ENCODE measurements around the gene SLIT3.

The SLIT3 gene

GRCh38 chr5:168829044-168829443, 471.9 kb downstream of the SLIT3 start:
- no peak for DNase-seq (ENCODE audit: low spot score)

GRCh38 chr5:168827636-168828035, 473.3 kb downstream of the SLIT3 start:
- DNase-seq (ENCODE audit: low spot score) = no peak

- DNase-seq (ENCODE audit: low spot score) = no peak
Observed at GRCh38 chr5:168826246-168826725, 474.7 kb downstream of the SLIT3 start.

DNA sequence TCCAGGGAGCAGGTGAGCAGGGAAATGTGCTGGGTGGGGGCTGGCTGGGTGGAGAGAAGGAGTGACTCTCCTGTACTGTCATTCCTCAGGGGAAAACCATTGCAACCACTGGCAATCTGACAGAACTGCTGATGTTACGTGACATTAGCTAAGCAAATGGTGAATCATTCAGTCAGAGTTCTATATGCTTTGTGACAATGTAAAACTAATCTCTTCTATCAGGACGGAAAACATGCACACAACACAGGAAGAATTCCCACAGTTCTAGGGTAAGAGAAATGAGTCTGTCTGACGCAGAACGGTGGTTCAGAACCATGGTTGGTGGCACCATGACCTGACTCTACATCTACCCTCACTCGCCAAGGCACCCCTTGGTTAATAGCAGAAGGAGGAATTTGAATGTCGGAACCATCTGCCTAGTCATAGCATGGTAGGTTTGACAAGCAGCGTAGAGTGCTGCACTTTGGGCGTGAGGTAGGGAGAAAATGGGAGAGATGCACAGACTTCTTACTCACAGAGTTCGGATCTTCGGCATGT, 478.1 kb downstream of the SLIT3 start:
- no peak for DNase-seq (ENCODE audit: low spot score)

DNA sequence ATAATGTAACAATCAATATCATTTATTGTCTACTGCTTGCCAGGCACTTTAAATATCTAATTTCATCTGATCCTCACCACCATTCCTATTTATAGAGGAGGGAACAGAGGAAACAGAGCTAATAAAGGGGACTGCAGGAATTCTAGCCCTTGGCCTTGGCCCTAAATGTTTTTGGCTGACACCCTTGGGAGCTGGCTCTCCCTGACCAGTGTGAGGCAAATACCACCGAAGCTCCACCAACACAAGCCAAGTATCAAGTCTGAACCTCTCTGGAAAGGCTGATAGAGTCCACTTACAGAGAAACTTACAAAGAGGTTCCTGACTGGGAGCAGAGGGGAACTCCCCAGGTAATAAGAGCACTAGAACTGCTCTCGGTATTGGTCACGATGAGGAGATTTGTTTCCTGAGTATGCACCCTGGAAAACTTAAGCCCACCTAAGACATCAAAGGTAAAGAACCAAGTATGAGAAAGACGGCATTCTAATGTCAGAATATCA, 478.6 kb downstream of the SLIT3 start:
- no peak for DNase-seq (ENCODE audit: low spot score)

GRCh38 chr5:168820874-168821273, 480.1 kb downstream of the SLIT3 start:
- no peak for DNase-seq (ENCODE audit: low spot score)

- no peak for DNase-seq (ENCODE audit: low spot score)
Observed at GRCh38 chr5:168819004-168819621, 481.8 kb downstream of the SLIT3 start.

DNA sequence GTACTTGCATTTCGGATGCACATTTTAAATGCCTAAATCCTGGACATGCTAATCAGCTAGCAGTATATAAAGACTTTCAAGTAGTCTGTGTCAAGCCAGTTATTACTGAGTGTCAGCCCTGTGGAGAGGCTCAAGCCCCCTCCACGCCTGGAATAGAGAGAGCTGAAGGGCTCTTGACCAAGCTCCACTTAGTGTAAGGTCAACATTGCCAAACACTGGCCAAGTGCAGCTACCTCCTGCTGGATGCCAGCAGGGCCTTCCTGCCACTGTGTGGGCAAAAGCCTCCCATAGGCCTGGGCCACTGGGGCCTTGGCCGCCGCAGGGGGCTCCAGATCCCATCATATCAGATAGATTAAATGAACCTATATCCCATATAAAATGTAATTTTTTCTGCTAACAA, 482.4 kb downstream of the SLIT3 start:
- DNase-seq (ENCODE audit: low spot score) = no peak

GRCh38 chr5:168817591-168817990, 483.3 kb downstream of the SLIT3 start:
- no peak for DNase-seq (ENCODE audit: low spot score)

DNA sequence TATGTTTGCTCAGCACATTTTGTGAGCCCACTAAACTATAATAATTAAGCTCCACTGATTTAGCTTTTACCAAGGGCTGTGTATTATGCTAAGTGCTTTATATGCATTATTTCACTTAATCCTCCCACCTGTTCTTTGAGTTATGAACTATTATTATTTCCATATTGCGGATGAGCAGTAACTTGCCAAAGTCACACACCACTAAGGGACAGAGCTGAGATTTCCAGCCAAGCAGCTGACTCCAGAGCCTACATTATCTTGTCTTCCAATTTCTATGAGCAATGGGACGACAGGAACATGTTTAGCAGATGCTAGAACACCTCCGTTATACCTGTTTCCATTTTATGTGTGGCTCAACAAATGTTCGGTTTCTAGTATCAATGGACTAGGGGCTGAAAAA, 484.3 kb downstream of the SLIT3 start:
- no peak for DNase-seq (ENCODE audit: low spot score)

DNA sequence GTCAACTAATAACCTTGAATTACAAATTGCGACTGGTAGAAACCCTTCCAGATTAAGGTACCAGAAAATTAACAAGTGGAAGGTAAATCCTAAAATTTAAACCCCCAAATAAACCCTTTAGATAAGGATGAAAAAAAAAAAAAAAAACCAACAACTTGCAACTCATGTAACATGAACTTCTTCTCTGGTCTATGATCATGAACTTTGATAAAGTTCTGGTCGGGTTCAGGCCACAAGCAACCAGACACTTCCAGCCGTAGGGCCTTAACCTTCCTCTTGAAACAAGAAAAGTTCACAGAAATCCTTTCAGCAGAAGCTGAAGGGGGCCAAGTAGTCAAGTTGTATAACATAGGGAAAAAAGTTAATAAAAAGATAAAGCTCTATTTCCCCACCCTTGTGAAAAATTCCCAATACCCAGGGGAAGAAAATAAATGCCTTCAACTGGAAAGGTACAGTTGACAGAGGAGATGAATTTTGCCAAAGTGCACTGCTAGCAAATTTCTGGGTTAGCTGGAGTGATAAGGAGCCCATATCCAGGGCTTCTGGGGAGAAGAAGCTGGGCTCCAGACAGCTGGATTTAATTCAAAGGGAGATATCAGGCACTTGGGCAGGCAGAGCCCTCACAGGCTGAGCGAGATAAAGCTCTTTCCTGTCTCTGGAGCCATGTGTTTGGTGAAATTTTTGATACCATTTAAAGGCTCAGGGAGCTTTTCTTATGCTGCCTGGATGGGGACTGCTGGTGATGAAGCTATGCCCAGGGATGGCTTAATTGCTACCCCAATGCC, 487.6 kb downstream of the SLIT3 start:
- no peak for DNase-seq (ENCODE audit: low spot score)

DNA sequence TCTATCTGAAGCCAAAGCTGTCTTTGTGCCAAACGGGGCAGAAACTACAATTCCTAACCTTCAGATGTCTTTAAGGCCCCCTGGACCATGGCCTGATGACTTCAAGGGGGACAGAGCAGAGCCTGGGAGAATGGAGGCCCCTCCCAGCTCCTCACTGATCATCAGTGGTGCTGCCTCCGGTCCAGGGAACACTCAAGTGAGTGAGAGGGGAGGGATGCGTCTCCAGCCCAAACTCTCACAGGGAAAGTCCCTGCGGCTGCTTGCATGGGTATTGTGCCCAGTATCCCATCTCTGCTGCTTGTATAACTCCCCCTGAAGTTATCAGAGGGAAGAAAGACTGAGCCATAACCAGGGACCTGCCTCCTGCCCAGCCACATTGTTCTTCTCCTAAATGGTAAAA, 490.3 kb downstream of the SLIT3 start:
- DNase-seq (ENCODE audit: low spot score) = no peak

- no peak for DNase-seq (ENCODE audit: low spot score)
Observed at GRCh38 chr5:168809218-168809617, 491.7 kb downstream of the SLIT3 start.

DNA sequence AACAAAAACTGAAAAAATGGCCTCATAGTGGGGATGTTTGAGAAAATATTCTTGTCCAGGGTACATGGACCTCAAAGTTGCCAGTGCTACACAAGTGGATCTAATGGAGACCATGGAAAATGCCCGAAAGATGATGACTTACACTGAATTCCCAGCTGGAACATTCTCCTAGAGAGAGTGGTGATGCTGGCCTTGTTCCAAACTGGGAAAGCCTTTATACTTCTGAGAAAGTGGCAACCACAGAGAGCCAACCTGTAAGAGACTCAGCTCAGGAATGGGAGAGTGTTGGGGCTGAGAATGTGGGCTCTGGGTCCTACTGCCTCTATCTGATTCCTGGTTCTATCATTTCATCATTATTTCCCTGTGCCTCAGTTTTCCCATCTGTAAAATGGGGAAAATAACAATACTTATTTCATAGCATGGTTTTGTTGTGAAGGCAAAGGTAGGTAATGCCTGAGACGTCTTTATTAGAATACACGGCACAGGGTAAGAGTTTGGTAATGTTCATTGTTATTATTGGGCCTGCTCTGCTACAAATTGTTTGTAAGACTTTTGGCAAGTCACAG, 492.8 kb downstream of the SLIT3 start:
- DNase-seq (ENCODE audit: low spot score) = no peak

- DNase-seq (ENCODE audit: low spot score) = no peak
Observed at GRCh38 chr5:168807287-168807686, 493.7 kb downstream of the SLIT3 start.

DNA sequence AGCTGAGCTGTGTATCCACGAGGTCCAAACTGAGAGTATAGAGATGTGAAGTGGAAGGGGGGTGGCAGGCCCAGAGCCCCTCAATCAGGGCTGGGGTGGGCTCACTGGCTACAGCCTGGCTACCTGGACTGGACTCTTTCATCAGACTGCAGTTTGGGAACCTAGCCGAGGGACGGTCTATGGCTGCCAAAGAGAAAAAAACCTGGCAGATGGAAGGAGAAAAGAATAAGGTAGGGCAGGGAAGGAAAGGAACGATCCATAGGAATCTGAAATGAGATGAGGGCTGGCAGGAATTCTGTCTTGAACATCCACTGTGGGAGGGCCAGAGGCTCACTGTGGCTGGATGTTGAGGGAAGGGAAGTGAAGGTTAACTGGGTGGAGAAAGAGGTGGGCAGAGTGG, 497.4 kb downstream of the SLIT3 start:
- no peak for DNase-seq (ENCODE audit: low spot score)

GRCh38 chr5:168802337-168802736, 498.6 kb downstream of the SLIT3 start:
- no peak for DNase-seq (ENCODE audit: low spot score)

DNA sequence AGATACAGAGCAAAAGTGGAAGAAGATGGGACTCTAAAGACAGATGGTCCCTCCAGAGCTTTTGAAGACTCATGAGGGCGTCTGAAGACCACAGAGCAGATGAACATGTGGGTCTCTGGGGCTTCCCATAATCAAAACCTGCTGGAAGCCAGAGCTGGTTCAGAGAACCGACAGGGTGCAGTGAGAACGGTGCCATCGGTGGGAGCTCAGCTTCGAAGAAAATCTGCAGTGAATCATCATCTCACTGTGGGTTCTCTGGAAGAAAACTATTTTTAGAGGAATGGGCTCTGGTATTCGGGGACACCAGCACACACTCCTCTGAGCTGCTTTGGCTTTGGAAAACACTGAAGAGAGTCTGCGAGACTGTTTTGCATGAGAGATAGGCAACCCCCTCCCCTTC, 499.4 kb downstream of the SLIT3 start:
- no peak for DNase-seq (ENCODE audit: low spot score)

DNA sequence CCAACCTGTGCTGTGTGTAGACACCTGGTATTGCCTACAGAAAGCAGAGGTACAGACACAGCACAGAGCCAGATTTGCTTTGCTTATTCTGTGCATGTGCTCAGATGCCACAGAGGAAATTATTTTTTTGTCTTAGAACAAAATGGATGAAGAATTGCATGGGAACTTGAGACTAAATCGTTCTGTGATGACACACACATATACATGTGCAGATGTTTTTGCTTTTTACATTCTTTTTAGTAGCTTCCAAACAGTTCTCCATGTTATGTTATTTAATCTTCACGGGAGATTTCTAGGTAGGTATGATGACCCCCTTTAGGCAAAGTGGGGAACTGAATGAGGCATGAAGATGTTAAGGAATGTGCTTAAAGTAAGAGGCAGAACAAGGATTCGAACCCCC, 500.2 kb downstream of the SLIT3 start:
- no peak for DNase-seq (ENCODE audit: low spot score)

- no peak for DNase-seq (ENCODE audit: low spot score)
Observed at GRCh38 chr5:168798065-168799023, 502.6 kb downstream of the SLIT3 start.
